B cell (primary cell): ENCODE measurements around the gene PREB.

Experiments
- CTCF ChIP-seq: fragments of 200-600 bp; IDR thresholded peaks from one replicate; pipeline ENCODE4 v1.8.0; 2022; ENCODE audit warnings: antibody characterized with exemption, mild to moderate bottlenecking
- EZH2 ChIP-seq: IDR thresholded peaks from 2 replicates; pipeline ENCODE4 v1.6.1; 2012; ENCODE audit warnings: borderline replicate concordance, low read depth, mild to moderate bottlenecking, moderate library complexity, low read length; ENCODE audit not compliant: insufficient read depth, poor library complexity, severe bottlenecking

GRCh38 chr2:27086090-27086723 is 48.2 kb downstream of the PREB start:
- TF ChIP-seq CTCF (peak; percentile 85), EZH2 (no peak)
